PC-9 (cell line): Measurements from ENCODE around the gene TNFRSF12A. TPM values are rescaled to one million over a fixed set of nuclear protein-coding genes. Genes with fewer than 3 reads are reported as not detected.

Experiments
- BruUV-seq: library from RNA; stranded (reverse); fragments of 400-500 nt; replicated peaks from 2 replicates; lab custom pipeline; 2021; lab: Mats Ljungman, UMichigan
- CTCF ChIA-PET: fragments of 300-600 bp; sonication (Branson Sonifier 250); formaldehyde crosslinking; loops from one replicate; lab custom pipeline; 2022; ENCODE audit warnings: antibody characterized with exemption; lab: Charles Lee
- POLR2A ChIA-PET: fragments of 300-600 bp; sonication (Branson Sonifier 250); formaldehyde crosslinking; loops from one replicate; lab custom pipeline; 2022; ENCODE audit warnings: antibody characterized with exemption; ENCODE audit not compliant: unreplicated experiment; lab: Charles Lee
- DNase-seq, 2 experiments: peaks; one replicate each; pipeline versions ENCODE4 v3.0.0 to v3.0.0-alpha.2; 2015 to 2022; ENCODE audit warnings: mixed read lengths in 1 of 2
- H2AFZ ChIP-seq: fragments of 200-600 bp; sonication (generic); 2 replicates; pipeline ENCODE4 v1.8.1; 2017; ENCODE audit warnings: antibody characterized with exemption
- H3F3A ChIP-seq: fragments of 200-600 bp; sonication (generic); 2 replicates; pipeline ENCODE4 v1.8.1; 2017; ENCODE audit warnings: antibody characterized with exemption, mild to moderate bottlenecking, low read depth; ENCODE audit not compliant: insufficient read depth
- H3K27ac ChIP-seq: fragments of 200-600 bp; sonication (generic); 2 replicates; pipeline ENCODE4 v1.6.1; 2016; ENCODE audit warnings: mixed run types
- H3K27me3 ChIP-seq: fragments of 200-600 bp; sonication (generic); 2 replicates; pipeline ENCODE4 v1.6.1; 2016; ENCODE audit warnings: low read depth, mixed run types; ENCODE audit not compliant: insufficient read depth
- H3K36me3 ChIP-seq: fragments of 200-600 bp; sonication (generic); 2 replicates; pipeline ENCODE4 v1.6.1; 2016; ENCODE audit warnings: low read depth, mixed run types
- H3K4me1 ChIP-seq: fragments of 200-600 bp; sonication (generic); replicated peaks from 2 replicates; pipeline ENCODE4 v1.6.1; 2016; ENCODE audit warnings: mixed run types; ENCODE audit not compliant: insufficient read depth
- H3K4me2 ChIP-seq: fragments of 200-600 bp; sonication (generic); 2 replicates; pipeline ENCODE4 v1.6.1; 2017; ENCODE audit warnings: mixed run types
- H3K4me3 ChIP-seq: fragments of 200-600 bp; sonication (generic); 2 replicates; pipeline ENCODE4 v1.6.1; 2016; ENCODE audit warnings: mixed run types
- H3K79me2 ChIP-seq: fragments of 200-600 bp; sonication (generic); 2 replicates; pipeline ENCODE4 v1.6.1; 2017; ENCODE audit warnings: low read depth, mixed run types
- H3K9me2 ChIP-seq: fragments of 200-600 bp; sonication (generic); 2 replicates; pipeline ENCODE4 v1.8.1; 2017; ENCODE audit warnings: mild to moderate bottlenecking; ENCODE audit not compliant: insufficient read depth
- H3K9me3 ChIP-seq: fragments of 200-600 bp; sonication (generic); 2 replicates; pipeline ENCODE4 v1.8.1; 2016; ENCODE audit warnings: low read depth; ENCODE audit not compliant: insufficient read depth
- H4K20me1 ChIP-seq: fragments of 200-600 bp; sonication (generic); 2 replicates; pipeline ENCODE4 v1.8.1; 2017; ENCODE audit not compliant: insufficient read depth
- CTCF ChIP-seq: fragments of 200-600 bp; sonication (generic); conservative IDR thresholded peaks from 2 replicates; pipeline ENCODE4 v1.6.1; 2017; ENCODE audit warnings: mixed run types, antibody characterized with exemption, mild to moderate bottlenecking, moderate library complexity
- EZH2 ChIP-seq: fragments of 200-600 bp; sonication (generic); IDR thresholded peaks from 2 replicates; pipeline ENCODE4 v1.8.0; 2017; ENCODE audit warnings: antibody characterized with exemption, low read depth
- intact Hi-C: fragments of 100-400 bp; cut with micrococcal nuclease; formaldehyde crosslinking; loops from one replicate; pipeline ENCODE4 v1.10.0; 2022; ENCODE audit not compliant: unreplicated experiment
- total RNA-seq: library from RNA; stranded (reverse); gene quantifications from 2 replicates; pipeline ENCODE4 v1.2.3, GENCODE V29; 2021

Gene TNFRSF12A
- total RNA-seq, 1 experiment from 2014 or later: 226 TPM

- H3K4me2 ChIP-seq: peak overlapping the region; percentile 72
- no TSS peak for BruUV-seq
- peak overlapping the region; percentile 22; the same call in 1 of the 2 replicates for H3K4me3 ChIP-seq
- no peaks in the 10 kb centered on the region for H3K27me3 ChIP-seq
- H2AFZ ChIP-seq: no peak overlapping the region
- POLR2A ChIA-PET: interaction anchor here (0.5 to 2.0 kb wide), 6 partner anchors 11 to 1378 kb away, joined by 4 to 34 read pairs (median 5); partner anchors contain the start of genes RPS2 and TNFRSF12A
- no peaks in the 10 kb centered on the region for H3K9me2 ChIP-seq
- peak; percentile 94 to 98 for DNase-seq
- no peak for TF ChIP-seq EZH2
- no peak for TF ChIP-seq CTCF
- peaks cover 76% of the 10 kb centered on the region for H3F3A ChIP-seq
- H3K27ac ChIP-seq: peak overlapping the region; percentile 67
- H3K4me1 ChIP-seq: peaks cover 90% of the 10 kb centered on the region
- intact Hi-C loops: loop anchor here (1.0 kb wide), 1 partner anchor 11 kb away; the partner anchor contains the start of gene TNFRSF12A
- H4K20me1 ChIP-seq: no peaks in the 10 kb centered on the region
- CTCF ChIA-PET: interaction anchor here (0.5 to 1.9 kb wide), 5 partner anchors 12 to 46 kb away, joined by 3 to 5 read pairs (median 5); partner anchors contain the start of gene KREMEN2
- H3K9me3 ChIP-seq: no peaks in the 10 kb centered on the region
- H3K79me2 ChIP-seq: peaks cover 19% of the 10 kb centered on the region
- no peaks in the 10 kb centered on the region for H3K36me3 ChIP-seq
Observed at GRCh38 chr16:3009568-3010390, 10.4 kb upstream of the TNFRSF12A start.

- no peak for TF ChIP-seq CTCF
- TF ChIP-seq EZH2: no peak
- intact Hi-C loops: loop anchor here (1.0 kb wide), 1 partner anchor 10 kb away; the partner anchor contains the start of gene TNFRSF12A
- ChIA-PET POLR2A (interaction anchor here (0.5 to 2.0 kb wide), 5 partner anchors 10 to 1377 kb away, joined by 3 to 34 read pairs (median 5); partner anchors contain the start of gene TNFRSF12A), CTCF (interaction anchor here (0.8 to 1.9 kb wide), 3 partner anchors 18 to 21 kb away, joined by 5 read pairs; no protein-coding TSS in a partner anchor)
- Histone ChIP-seq H3K4me2 (peak overlapping the region; percentile 72), H3K27ac (peak overlapping the region; percentile 67), H3K9me3 (no peaks in the 10 kb centered on the region), H3F3A (peaks cover 73% of the 10 kb centered on the region), H3K4me1 (peaks cover 95% of the 10 kb centered on the region), H3K79me2 (peaks cover 19% of the 10 kb centered on the region), H3K27me3 (no peaks in the 10 kb centered on the region), H3K4me3 (0 out of 2 replicates have a peak overlapping the region, but pooled peaks have one; percentile 18), H2AFZ (no peak overlapping the region), H4K20me1 (no peaks in the 10 kb centered on the region), H3K36me3 (no peaks in the 10 kb centered on the region), H3K9me2 (no peaks in the 10 kb centered on the region)
- no TSS peak for BruUV-seq
- DNase-seq: no peak
Observed at GRCh38 chr16:3010510-3010909, 9.7 kb upstream of the TNFRSF12A start.

- TF ChIP-seq EZH2: no peak
- TF ChIP-seq CTCF: no peak
- Histone ChIP-seq H3K9me2 (no peaks in the 10 kb centered on the region), H3K4me3 (peak overlapping the region; percentile 37; the same call in 1 of the 2 replicates), H3K36me3 (no peaks in the 10 kb centered on the region), H4K20me1 (no peaks in the 10 kb centered on the region), H3K27me3 (no peaks in the 10 kb centered on the region), H3K27ac (peak overlapping the region; percentile 86), H3K4me1 (peaks cover 78% of the 10 kb centered on the region), H3K79me2 (peaks cover 7% of the 10 kb centered on the region; the same call in 1 of the 2 replicates), H3K9me3 (no peaks in the 10 kb centered on the region), H2AFZ (no peak overlapping the region), H3K4me2 (peak overlapping the region; percentile 71), H3F3A (peaks cover 75% of the 10 kb centered on the region)
- DNase-seq: peak in 1 of 2 experiments; percentile 71
- intact Hi-C loops: no loop called here
- ChIA-PET CTCF (interaction anchor here (0.7 to 1.3 kb wide), 4 partner anchors 8 to 1241 kb away, joined by 3 to 5 read pairs (median 4); partner anchors contain the start of gene FLYWCH2), POLR2A (interaction anchor here (0.8 to 1.8 kb wide), 3 partner anchors 9 to 21 kb away, joined by 7 to 29 read pairs (median 25); partner anchors contain the start of genes HCFC1R1, THOC6 and TNFRSF12A)
- TSS peak; percentile 16 for BruUV-seq
Observed at GRCh38 chr16:3012246-3012645, 7.9 kb upstream of the TNFRSF12A start.
